GM10248 (cell line): ENCODE data around the gene PLCH1.

Source experiments
- CTCF ChIA-PET: fragments of 300-600 bp; sonication (Branson Sonifier 250); formaldehyde crosslinking; extraction: SDS; loops from one replicate; lab custom pipeline; 2021; ENCODE audit warnings: antibody characterized with exemption; lab: Yijun Ruan, JAX
- POLR2A ChIA-PET: fragments of 350-650 bp; sonication (Branson Sonifier 250); formaldehyde crosslinking; extraction: SDS; loops from one replicate; lab custom pipeline; 2020; ENCODE audit warnings: antibody characterized with exemption; lab: Yijun Ruan, JAX
- DNase-seq: peaks from one replicate; pipeline ENCODE4 v3.0.0; 2012; ENCODE audit errors: extremely low spot score
- TF ChIP-seq, protein P1 (sequence below): IDR thresholded peaks from 2 replicates; pipeline ENCODE4 v1.5.1; 2012; ENCODE audit warnings: mild to moderate bottlenecking, low read depth; ENCODE audit errors: extremely low read depth, missing control alignments, control extremely low read depth

The PLCH1 gene

DNA sequence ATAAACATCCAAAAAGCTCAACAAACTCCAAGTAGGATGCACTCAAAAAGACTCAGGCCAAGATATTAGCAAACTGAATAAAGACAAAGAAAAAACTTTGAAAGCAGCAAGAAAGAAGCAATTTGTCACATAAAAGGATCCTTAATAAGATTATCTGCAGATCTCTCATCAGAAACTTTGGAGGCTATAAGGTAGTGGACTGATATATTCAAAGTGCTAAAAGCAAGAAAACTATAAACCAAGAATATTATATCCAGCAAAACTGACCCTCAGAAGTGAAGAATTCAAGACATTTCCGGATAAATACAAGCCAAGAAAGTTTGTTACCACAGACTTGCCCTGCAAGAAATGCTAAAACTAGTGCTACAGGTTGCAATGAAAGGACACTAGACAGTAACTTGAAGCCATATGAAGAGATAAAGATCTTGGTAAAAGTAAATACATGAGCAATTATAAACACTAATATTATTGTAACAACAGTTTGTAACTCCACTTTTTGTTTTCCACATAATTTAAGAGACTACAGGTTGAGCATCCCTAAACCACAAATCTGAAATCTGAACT lies 37.6 kb upstream of the PLCH1 start:
- no peak for DNase-seq
- TF ChIP-seq, protein P1, sequence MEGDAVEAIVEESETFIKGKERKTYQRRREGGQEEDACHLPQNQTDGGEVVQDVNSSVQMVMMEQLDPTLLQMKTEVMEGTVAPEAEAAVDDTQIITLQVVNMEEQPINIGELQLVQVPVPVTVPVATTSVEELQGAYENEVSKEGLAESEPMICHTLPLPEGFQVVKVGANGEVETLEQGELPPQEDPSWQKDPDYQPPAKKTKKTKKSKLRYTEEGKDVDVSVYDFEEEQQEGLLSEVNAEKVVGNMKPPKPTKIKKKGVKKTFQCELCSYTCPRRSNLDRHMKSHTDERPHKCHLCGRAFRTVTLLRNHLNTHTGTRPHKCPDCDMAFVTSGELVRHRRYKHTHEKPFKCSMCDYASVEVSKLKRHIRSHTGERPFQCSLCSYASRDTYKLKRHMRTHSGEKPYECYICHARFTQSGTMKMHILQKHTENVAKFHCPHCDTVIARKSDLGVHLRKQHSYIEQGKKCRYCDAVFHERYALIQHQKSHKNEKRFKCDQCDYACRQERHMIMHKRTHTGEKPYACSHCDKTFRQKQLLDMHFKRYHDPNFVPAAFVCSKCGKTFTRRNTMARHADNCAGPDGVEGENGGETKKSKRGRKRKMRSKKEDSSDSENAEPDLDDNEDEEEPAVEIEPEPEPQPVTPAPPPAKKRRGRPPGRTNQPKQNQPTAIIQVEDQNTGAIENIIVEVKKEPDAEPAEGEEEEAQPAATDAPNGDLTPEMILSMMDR: no peak
- CTCF ChIA-PET: no interaction called here
- POLR2A ChIA-PET: no interaction called here

DNA sequence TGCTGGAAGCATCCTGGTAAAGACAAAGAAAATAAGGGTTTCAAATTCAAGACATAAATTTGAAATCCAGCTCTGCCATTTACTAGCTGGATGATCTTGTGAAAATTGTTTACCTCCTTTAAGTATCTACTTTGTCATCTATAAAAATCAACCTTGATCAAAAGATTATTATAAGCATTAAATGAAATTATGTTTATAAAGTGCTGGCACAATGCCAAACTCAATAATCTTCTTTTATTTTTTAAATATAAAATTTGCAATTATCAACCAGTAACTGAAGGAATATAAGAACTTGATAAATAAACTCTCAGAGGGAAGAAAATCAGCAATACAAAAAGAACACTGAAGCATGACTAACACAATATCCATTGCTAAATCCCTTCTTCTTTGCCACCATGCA lies 35.4 kb upstream of the PLCH1 start:
- ChIA-PET POLR2A (no interaction called here), CTCF (interaction anchor here (1.2 to 2.5 kb wide), 2 partner anchors 26 to 193 kb away, joined by 3 to 14 read pairs; partner anchors contain the start of gene C3orf33)
- no peak for DNase-seq
- TF ChIP-seq, protein P1: no peak

DNA sequence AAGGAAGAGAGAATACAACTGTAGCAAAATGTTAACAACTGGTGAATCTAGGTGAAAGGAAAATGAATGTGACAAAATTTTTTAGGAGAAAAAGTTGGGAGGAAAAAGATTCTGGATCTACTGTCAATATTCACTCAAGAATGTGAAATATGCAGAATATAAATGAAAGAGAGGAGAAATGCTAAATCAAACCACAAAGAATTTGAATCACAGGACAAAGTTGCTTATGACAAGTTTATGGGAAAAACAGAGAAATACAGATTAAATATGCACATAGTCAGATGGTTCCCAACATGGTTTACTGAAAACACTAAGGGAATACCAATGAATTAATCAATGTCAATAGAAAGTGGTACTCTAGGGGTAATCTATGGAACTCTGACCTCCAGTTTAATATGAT lies 33.6 kb upstream of the PLCH1 start:
- CTCF ChIA-PET: no interaction called here

DNA sequence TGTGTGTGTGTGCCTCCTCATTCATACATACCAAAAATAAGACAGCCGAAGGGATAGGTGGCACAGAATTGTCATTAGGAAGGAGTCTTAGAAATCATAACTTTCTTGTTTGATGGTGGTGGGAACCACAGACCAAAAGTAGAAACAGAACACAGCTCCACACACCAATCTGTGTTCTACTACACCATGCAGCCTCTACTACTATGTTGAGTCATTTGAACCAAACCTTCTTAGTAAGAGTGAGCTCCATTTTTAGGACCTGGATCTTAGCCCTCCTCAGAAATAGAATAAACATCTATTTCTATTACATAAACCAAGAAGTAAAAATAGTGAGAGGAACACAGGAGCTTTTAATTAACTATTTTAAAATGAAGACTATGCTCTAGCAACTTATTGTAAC lies 27.9 kb upstream of the PLCH1 start:
- TF ChIP-seq, protein P1: no peak
- ChIA-PET CTCF (interaction anchor here (1.0 to 2.6 kb wide), 6 partner anchors 11 to 50 kb away, joined by 3 to 9 read pairs (median 6); partner anchors contain the start of gene C3orf33), POLR2A (no interaction called here)
- no peak for DNase-seq

More for the DNA sequence above, 33.6 kb upstream of the PLCH1 start:
- DNase-seq: no peak
- TF ChIP-seq, protein P1: no peak
- POLR2A ChIA-PET: no interaction called here

DNA sequence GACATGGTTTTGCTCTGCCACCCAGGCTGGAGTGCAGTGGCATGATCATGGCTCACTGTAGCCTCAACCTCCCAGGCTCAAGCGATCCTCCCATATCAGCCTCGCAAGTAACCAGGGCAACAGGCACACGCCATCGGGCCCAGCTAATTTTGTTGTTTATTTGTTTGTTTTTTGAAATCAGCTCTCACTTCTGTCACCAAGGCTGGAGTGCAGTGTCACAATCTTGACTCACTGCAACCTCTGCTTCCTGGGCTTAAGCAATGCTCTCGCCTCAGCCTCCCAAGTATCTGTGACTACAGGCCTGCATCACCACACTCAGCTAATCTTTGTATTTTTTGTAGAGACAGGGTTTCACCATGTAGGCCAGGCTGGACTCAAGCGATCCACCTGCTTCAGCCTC lies 26.3 kb upstream of the PLCH1 start:
- DNase-seq: no peak
- ChIA-PET CTCF (no interaction called here), POLR2A (no interaction called here)
- TF ChIP-seq, protein P1: no peak

DNA sequence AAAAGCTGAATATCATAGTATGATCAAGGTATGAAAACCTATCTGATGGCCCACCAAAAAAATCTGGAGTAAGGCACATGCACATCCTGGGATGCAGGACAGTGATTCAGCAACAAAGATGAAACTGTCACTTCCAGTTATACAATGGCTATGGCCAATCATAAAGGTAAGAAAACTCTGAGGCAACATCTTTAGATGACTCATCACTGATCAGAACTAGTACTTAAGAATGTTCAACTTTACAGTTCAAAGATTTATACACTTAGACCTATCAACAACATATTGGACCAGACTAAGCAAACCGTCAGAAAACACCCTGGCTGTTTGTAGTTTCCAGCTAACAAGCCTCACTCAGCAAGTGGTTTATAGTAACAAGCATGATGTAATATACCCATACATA lies 21.3 kb upstream of the PLCH1 start:
- DNase-seq: no peak
- TF ChIP-seq, protein P1: no peak
- ChIA-PET POLR2A (no interaction called here), CTCF (interaction anchor here (5.2 kb wide), 1 partner anchor 40 kb away, joined by 19 read pairs; the partner anchor contains the start of gene C3orf33)

DNA sequence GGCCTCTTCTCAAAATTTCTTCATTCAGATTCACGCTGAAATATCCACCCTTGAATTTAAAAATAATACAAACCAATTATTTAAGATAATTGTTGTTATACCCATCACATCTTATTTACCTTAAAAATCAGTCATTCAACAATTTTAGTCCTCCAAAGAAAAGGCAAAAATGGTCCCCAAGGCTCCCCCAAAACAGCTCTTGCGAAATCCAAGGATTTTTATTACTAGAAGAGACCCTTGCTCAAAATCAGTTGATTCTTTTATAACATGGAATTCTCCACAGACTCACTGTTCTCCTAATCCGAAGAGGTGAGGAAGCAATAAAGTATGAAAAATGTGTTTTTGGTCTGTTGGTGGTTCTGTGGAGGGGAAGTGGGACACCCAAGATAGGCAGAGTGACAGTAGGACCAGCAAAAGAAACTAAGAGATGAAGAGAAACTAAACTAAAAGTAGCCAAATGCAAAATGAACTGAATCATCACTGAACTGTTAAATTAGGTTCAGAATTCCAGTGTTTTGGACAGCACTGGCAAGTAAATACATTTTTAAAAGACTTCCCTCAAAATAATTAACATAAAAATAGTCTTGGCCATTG lies 19.1 kb upstream of the PLCH1 start:
- no peak for DNase-seq
- ChIA-PET POLR2A (no interaction called here), CTCF (no interaction called here)
- TF ChIP-seq, protein P1: no peak
